GM19099 (cell line): ENCODE measurements around the gene RBMXL2.

Experiments used
- POLR2A ChIP-seq: IDR thresholded peaks from 3 replicates; pipeline ENCODE4 v1.6.1; 2011; ENCODE audit warnings: low read depth; ENCODE audit not compliant: insufficient read length; ENCODE audit errors: extremely low read depth

The RBMXL2 gene

DNA sequence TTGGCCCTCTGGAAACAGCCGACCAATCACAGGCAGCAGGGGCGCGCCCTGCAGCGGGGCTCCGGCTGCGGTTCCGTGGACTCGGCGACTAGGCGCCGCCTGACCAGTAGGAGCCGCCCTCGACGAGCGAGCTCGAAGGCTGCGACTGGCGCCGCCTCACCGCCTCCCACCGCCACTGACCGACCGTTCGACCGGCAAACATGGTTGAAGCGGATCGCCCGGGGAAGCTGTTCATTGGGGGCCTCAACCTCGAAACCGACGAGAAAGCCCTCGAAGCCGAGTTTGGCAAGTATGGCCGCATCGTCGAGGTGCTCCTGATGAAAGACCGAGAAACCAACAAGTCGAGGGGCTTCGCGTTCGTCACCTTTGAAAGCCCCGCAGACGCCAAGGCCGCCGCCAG, at the start of gene RBMXL2:
Gene RBMXL2, plus strand, starts transcription at position 78 of the 400 bp plus-strand sequence. Its CDS starts 123 bp downstream, at position 201.
- no peak for TF ChIP-seq POLR2A

DNA sequence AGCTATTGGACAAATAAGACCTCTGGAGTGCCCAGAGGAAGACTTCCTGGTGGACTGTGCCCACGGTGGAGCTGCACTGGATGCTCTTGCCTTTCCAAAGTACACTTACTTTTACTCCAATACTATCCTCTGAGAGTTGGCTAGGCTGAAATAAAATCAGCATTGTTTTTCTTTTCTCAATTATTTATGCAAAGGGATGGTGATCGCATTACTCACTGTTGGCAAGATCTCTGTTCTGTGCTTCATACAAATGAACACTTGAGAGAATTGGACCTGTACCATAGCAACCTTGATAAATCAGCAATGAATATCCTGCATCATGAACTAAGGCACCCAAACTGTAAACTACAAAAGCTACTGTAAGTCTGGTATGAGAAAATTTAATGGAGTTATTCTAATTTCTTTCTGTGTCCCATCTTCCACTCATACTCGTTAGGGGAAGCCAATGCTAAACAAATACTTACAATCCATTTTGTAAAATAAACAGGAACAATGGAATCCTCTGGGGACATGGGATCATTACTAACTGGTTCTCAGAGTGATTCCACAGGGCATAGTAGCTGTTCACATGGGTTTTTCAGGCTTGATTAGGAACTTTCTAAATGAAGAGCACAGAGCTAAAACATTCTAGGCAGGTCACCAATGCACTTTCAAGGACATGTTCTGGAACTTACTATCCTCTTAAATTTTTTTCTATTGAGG, 42.2 kb upstream of the RBMXL2 start:
- TF ChIP-seq POLR2A = no peak

DNA sequence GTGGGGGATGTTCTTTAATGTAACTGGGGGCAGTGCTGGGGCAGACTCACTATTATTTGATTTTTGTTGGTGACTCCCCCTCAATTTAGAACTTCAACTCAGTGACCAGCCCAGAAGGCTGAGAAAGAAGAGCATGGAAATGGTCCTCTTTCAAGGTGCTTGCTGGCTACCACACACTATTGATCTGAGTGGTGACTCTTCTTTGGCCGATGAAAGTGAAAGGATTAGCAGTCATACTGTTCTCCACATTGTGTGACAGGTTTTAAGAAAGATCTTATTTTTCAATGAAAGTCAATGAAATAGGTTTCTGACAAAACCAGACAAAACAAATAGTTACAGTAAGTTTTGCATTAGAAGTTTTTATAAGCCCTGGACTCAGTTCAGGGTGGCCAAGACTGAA, 38.6 kb upstream of the RBMXL2 start:
- TF ChIP-seq POLR2A = no peak

DNA sequence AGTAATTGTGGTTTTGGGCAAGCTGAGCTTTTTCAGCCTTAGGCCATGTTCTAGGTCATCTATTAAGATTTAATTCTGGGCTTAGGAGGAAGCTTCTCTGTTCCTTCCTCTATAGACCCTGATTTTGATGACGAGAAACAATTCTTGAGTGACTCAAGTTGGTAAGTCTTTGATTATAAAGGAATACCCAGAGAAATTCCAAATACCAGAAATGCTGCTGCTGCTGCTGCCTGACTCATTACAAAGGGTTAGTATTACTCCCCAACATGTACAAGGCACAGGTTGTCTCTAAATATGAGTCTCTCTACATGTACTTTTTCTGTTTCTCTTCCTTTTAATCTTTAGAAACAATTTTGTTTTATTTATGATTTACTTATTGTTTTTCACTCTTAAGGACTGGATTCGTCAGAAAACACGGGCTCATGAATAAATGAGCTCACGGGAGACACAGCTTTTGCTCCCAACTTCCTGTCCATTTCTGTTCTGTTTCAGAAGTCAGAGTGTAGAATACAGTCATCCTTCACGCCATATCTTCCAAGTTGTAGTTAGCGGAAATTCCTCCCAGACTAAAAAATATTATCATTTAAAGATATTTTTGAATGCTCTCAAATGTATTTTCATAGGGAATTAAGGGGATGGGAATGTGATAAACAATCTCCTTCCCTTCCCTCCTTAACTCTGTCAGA, 31.8 kb upstream of the RBMXL2 start:
- no peak for TF ChIP-seq POLR2A

DNA sequence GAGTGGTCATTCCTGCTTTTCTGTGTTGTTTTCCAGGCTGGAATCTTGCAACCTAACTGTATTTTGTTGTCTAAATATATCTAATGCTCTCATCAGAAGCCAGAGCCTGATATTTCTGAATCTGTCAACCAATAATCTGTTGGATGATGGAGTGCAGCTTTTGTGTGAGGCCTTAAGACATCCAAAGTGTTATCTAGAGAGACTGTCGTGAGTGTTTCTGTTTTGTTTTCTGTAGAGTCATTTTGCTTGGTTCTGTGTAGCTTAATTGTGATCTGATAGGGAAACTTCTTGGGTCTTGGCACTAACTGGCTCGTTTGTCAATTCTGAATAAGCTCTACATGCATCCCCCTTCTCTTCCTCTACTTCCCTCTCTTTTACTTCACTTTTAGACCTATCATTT, 31.2 kb upstream of the RBMXL2 start:
- TF ChIP-seq POLR2A = no peak

DNA sequence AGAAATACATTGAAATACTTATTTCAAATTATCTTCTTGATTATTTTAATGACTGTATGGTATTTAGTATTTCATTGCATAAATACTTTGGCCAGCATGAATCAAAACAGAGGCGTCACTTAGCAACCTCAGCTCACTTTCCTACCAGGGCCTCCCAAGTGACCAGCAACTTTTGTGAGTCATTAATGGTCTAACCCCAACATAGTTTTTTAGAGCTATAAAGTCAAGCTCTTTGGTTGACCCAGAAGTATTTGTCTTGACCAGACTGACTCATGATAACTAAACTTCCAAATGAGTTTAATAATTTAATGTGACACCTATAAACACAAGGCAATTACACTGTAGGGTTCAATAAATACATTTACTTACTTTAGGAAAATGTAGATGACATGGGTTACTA, 27.9 kb upstream of the RBMXL2 start:
- TF ChIP-seq POLR2A = no peak

DNA sequence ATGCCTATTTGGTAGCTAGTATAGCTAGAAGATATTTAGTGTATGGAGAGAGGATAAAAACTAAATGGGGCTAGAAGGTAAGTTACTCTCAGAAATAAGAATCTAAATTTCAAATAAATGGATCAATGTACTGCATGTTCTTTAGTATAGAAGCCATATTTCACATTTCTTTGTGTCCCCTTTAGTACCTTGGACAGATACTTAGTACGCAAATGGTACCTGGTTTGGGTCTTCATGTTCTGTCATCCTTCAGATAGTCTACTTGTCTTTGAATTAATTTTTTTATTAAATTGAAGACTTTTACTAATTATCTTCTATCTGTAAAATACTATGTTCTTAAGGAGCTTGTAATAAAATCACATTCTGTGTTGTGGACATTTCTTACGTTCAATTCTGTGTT, 26.3 kb upstream of the RBMXL2 start:
- no peak for TF ChIP-seq POLR2A

DNA sequence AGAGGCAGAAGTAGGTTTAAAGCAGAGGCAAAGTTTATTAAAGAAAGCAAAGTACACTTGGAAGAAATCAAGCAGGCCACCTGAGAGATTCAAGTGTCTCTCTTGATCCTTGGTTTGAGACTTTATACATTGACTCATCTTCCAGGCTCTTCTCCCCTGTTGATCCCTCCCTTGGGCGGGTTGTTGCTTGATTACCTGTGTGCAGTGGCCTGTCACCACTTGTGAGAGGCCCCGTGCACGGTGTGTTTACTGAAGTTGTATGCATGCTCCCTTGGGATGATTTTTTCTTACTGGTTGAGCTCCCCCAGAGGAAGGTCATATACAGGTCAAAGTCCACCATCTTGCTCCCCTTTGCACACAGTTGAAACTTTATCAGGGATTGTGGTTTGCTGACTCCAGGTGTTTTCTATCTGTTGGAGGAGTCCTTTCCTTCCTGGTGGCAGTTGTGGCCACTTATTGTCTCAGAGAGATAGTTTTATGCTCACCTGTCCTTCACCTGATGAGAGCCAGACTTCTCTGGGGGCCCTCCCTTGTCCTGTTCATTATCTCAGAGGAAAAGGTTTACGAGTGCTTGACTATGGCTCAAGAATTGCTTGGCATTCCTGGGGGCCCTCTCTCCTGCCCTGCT, 16.3 kb upstream of the RBMXL2 start:
- no peak for TF ChIP-seq POLR2A

DNA sequence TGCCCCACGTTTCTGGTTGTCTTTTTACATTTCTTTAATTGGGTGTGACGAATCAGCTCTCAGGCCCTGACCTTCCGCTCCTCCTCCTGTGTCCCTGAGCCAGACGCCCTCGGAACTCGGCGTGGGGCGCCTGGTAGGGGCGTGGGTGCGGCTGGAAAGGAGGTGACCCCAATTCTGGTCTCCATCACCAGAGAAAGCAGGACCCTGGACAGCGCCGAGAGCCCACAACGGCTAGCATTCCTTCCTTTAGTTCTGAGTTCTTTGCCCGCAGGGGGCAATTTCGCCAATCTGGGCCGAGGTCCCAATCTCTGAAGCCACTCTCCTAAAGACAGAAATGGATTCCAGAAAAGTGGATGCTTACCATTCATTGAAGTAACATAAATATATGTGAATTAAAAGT, 11.7 kb upstream of the RBMXL2 start:
- no peak for TF ChIP-seq POLR2A

DNA sequence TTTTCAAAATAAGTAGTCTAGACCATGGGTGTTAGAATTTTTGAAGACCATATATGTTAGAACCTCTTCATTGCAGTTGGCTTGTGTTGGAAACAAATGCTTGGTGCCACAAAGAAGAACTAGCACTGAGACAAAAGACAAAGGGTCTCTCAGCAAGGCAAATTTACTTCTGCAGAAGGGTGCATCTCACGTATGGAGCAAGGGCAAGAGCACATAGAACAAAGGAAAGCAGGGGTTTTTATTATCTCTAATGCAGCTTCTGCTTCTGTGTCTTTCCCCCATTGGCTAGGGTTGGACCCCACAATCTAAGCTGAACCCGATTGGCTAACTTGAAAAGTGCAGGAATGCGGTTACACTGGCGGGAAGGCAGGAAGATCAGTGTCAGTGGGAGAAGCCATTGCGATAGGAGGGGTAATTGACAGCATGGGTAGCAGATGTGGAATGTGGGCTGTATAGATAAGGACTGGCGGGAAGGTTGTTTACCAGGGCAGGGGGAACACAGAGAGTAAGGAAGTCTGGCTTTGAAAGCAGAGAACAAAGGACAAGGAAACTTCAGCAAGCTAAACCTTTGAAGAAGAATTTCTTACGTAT, 9.2 kb upstream of the RBMXL2 start:
- no peak for TF ChIP-seq POLR2A

DNA sequence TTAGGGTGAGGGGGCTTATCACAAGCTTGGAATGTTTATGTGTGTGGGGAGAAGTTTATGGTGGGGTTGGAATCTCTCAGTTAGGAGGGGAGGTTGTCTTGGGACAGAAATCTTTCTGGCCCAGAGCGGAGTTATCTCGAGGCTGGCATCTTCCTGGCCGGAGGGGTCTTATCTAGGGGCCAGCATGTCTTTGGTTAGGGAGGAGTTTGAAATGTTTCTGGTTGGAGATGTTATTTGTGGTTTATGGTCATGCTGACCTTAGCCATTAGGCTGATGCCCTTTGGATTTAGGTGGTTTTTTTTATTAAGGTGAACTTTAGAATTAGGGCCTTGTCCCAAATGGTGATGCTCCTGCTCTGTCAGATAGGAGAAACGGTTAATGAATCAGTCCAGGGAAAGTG, 7.9 kb upstream of the RBMXL2 start:
- no peak for TF ChIP-seq POLR2A

DNA sequence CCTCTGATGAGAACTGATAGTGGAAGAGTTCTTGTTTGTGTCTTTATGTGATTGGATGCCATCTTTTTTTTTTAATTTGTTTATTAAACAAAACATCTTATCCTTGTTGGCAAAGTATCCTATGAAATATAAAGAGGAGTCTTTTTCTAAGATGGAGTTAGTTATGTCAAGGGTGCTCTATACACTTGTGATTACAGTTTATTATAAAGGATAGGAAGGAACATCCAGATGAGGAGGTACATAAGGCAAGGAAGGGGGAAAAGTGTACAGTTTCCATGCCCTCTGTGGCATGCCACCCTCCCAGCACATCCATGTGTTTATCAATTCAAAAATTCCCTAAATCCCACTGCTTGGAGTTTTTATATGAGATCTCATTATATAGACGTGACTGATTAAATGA, 7.4 kb upstream of the RBMXL2 start:
- no peak for TF ChIP-seq POLR2A

DNA sequence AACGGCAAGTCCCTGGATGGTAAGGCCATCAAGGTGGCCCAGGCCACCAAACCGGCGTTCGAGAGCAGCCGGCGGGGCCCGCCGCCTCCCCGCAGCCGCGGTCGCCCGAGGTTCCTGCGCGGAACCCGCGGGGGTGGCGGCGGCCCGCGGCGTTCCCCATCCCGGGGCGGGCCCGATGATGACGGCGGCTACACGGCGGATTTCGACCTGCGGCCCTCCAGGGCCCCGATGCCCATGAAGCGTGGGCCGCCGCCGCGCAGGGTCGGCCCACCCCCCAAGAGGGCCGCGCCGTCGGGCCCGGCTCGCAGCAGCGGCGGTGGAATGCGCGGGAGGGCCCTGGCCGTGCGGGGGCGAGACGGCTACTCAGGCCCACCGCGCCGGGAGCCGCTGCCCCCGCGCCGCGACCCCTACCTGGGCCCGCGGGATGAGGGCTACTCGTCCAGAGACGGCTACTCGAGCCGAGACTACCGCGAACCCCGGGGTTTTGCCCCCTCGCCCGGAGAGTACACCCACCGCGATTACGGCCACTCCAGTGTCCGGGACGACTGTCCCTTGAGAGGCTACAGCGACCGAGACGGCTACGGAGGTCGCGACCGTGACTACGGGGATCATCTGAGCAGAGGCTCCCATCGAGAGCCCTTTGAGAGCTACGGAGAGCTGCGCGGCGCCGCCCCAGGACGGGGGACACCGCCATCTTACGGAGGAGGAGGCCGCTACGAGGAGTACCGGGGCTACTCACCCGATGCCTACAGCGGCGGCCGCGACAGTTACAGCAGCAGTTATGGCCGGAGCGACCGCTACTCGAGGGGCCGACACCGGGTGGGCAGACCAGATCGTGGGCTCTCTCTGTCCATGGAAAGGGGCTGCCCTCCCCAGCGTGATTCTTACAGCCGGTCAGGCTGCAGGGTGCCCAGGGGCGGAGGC, 792 bp downstream of the RBMXL2 start:
- TF ChIP-seq POLR2A = no peak

DNA sequence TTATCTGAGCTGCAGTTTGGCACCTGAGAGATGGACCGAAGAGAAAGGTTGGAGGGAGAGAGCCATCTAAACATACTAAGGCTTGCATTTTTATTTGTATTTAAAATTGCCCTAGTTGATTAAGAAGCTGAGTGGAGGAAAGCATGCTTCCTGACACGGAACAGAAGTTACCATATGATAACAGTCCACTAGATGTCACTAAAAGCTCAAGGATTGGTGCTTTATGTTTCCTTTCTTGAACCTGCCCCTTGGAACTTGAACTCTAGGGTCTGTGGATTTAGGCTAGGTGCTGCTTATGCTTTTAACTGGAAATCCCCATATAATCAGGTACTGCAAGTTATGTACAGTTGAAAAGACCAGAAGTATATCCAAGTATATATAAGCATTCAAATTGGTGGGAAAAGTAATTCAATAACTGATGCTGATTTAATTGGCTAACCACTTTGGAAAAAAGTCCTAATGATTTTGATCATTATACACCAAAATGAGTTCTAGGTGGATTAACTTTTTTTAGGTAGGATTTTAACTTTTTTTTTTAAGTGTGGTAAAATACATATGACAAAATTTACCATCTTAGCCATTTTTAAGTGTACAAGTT, 9.5 kb downstream of the RBMXL2 start:
- TF ChIP-seq POLR2A = no peak
